Chondrocyte (in vitro differentiated cells): Measurements from ENCODE around the gene YPEL4. TPM values are rescaled to one million over a fixed set of nuclear protein-coding genes. Genes with fewer than 3 reads are reported as not detected.
"Not testable (repeated sequence)": the region's sequence is repeated elsewhere in the genome, so short reads cannot be mapped to it uniquely, and the experiment has no call there.

ENCODE experiments used
- DNase-seq: peaks from one replicate; pipeline ENCODE4 v3.0.0; 2021; ENCODE audit warnings: mixed read lengths, low spot score
- H3K27ac Mint-ChIP-seq: one replicate; pipeline ENCODE4 v1.8.0; 2021; ENCODE audit warnings: mild to moderate bottlenecking, moderate library complexity, mixed read lengths; ENCODE audit not compliant: unreplicated experiment
- H3K27me3 Mint-ChIP-seq: 2 replicates; pipeline ENCODE4 v1.8.0; 2021; ENCODE audit warnings: low read depth, mixed read lengths
- H3K36me3 Mint-ChIP-seq: 2 replicates; pipeline ENCODE4 v1.8.0; 2021; ENCODE audit warnings: low read depth, mixed read lengths
- H3K4me1 Mint-ChIP-seq: 2 replicates; pipeline ENCODE4 v1.8.0; 2021; ENCODE audit warnings: low read depth, mild to moderate bottlenecking, mixed read lengths
- H3K4me3 Mint-ChIP-seq: one replicate; pipeline ENCODE4 v1.8.0; 2021; ENCODE audit warnings: mild to moderate bottlenecking, moderate library complexity, mixed read lengths; ENCODE audit not compliant: unreplicated experiment
- H3K9me3 Mint-ChIP-seq: 2 replicates; pipeline ENCODE4 v1.8.0; 2021; ENCODE audit warnings: low read depth, mixed read lengths
- CTCF ChIP-seq: fragments of 200-600 bp; sonication (generic); IDR thresholded peaks from 2 replicates; pipeline ENCODE4 v1.5.0; 2021; ENCODE audit warnings: antibody characterized with exemption, mild to moderate bottlenecking, moderate library complexity
- total RNA-seq: library from RNA; stranded (reverse); gene quantifications from 3 replicates; pipeline ENCODE4 v1.2.1, GENCODE V29; 2021

The YPEL4 gene
- total RNA-seq, 1 donor from 2014 or later = not detected

- H3K27ac Mint-ChIP-seq = peak within 1 kb of the TSS; percentile 96
- peaks cover 19% of the 10 kb centered on the region for H3K4me1 Mint-ChIP-seq
- peaks cover 16% of the 10 kb centered on the region for H3K36me3 Mint-ChIP-seq
These were observed 7.7 kb upstream of the YPEL4 start, which contains the start of gene CLP1 for GRCh38 chr11:57657194-57658022. CLP1 (plus strand) TSS chr11:57657762; CDS start chr11:57659477, 1,715 bp downstream.

GRCh38 chr11:57656885-57657193 is 7.1 kb upstream of the YPEL4 start:
- TF ChIP-seq CTCF = no peak
- Mint-ChIP-seq H3K36me3 (peaks cover 13% of the 10 kb centered on the region), H3K9me3 (no peaks in the 10 kb centered on the region), H3K4me1 (peaks cover 19% of the 10 kb centered on the region), H3K27me3 (no peaks in the 10 kb centered on the region), H3K4me3 (peak overlapping the region; percentile 99), H3K27ac (peak overlapping the region; percentile 96)
- DNase-seq = no peak

More at GRCh38 chr11:57657194-57658022, 7.7 kb upstream of the YPEL4 start, which contains the start of gene CLP1:
- H3K27me3 Mint-ChIP-seq = no peaks in the 10 kb centered on the region
- peak within 1 kb of the TSS; percentile 99 for H3K4me3 Mint-ChIP-seq
- no peak for TF ChIP-seq CTCF
- DNase-seq = peak; percentile 99
- no peaks in the 10 kb centered on the region for H3K9me3 Mint-ChIP-seq

GRCh38 chr11:57653163-57653562 is 3.5 kb upstream of the YPEL4 start:
- Mint-ChIP-seq H3K4me3 (no peak overlapping the region), H3K27ac (no peak overlapping the region), H3K36me3 (no peaks in the 10 kb centered on the region), H3K27me3 (peaks cover 11% of the 10 kb centered on the region), H3K9me3 (no peaks in the 10 kb centered on the region), H3K4me1 (peaks cover 33% of the 10 kb centered on the region)
- DNase-seq = no peak
- no peak for TF ChIP-seq CTCF

GRCh38 chr11:57652662-57653061 is 3.0 kb upstream of the YPEL4 start:
- TF ChIP-seq CTCF = no peak

GRCh38 chr11:57652230-57652629 is 2.5 kb upstream of the YPEL4 start:
- H3K4me1 Mint-ChIP-seq = peaks cover 36% of the 10 kb centered on the region
- H3K36me3 Mint-ChIP-seq, H3K4me3 Mint-ChIP-seq: not testable (repeated sequence)

More at GRCh38 chr11:57652662-57653061, 3.0 kb upstream of the YPEL4 start:
- H3K4me1 Mint-ChIP-seq = peaks cover 35% of the 10 kb centered on the region
- H3K9me3 Mint-ChIP-seq = no peaks in the 10 kb centered on the region
- H3K4me3 Mint-ChIP-seq = no peak overlapping the region
- no peak for DNase-seq
- H3K27ac Mint-ChIP-seq = no peak overlapping the region
- no peaks in the 10 kb centered on the region for H3K36me3 Mint-ChIP-seq
- peaks cover 16% of the 10 kb centered on the region for H3K27me3 Mint-ChIP-seq

GRCh38 chr11:57651408-57651807 is 1.7 kb upstream of the YPEL4 start:
- DNase-seq = no peak
- H3K36me3 Mint-ChIP-seq = no peaks in the 10 kb centered on the region
- peaks cover 29% of the 10 kb centered on the region for H3K27me3 Mint-ChIP-seq
- H3K9me3 Mint-ChIP-seq = no peaks in the 10 kb centered on the region
- no peak overlapping the region for H3K27ac Mint-ChIP-seq
- peaks cover 38% of the 10 kb centered on the region for H3K4me1 Mint-ChIP-seq
- no peak for TF ChIP-seq CTCF
- no peak overlapping the region for H3K4me3 Mint-ChIP-seq

More at GRCh38 chr11:57652230-57652629, 2.5 kb upstream of the YPEL4 start:
- not testable (repeated sequence) for DNase-seq, H3K9me3 Mint-ChIP-seq, H3K27ac Mint-ChIP-seq
- H3K27me3 Mint-ChIP-seq = peaks cover 20% of the 10 kb centered on the region
